OCI-LY7 (cell line): ENCODE data around the gene ASPHD2. TPM values are rescaled to one million over a fixed set of nuclear protein-coding genes. Genes with fewer than 3 reads are reported as not detected.

Source experiments
- BruUV-seq: library from RNA; stranded (reverse); fragments of 400-500 nt; replicated peaks from 2 replicates; lab custom pipeline; 2021; lab: Mats Ljungman, UMichigan
- CTCF ChIA-PET: fragments of 300-600 bp; sonication (Branson Sonifier 250); formaldehyde crosslinking; loops from one replicate; lab custom pipeline; 2022; ENCODE audit warnings: antibody characterized with exemption; ENCODE audit not compliant: unreplicated experiment; lab: Charles Lee
- POLR2A ChIA-PET: fragments of 300-600 bp; sonication (Branson Sonifier 250); formaldehyde crosslinking; loops from one replicate; lab custom pipeline; 2022; ENCODE audit warnings: antibody characterized with exemption; lab: Charles Lee
- DNase-seq: peaks from one replicate; pipeline ENCODE4 v3.0.0-alpha.2; 2015; ENCODE audit warnings: low spot score
- H2AFZ ChIP-seq: fragments of 200-600 bp; sonication (generic), shearing (Covaris generic); 2 replicates; pipeline ENCODE4 v1.6.1; 2014; ENCODE audit warnings: mild to moderate bottlenecking, antibody characterized with exemption, low read length, moderate library complexity
- H3K27ac ChIP-seq: fragments of 200-600 bp; sonication (generic); 2 replicates; pipeline ENCODE4 v1.5.1; 2014; ENCODE audit warnings: mixed run types, low read depth, mild to moderate bottlenecking, moderate library complexity, low read length, inconsistent platforms; ENCODE audit not compliant: poor library complexity, severe bottlenecking
- H3K36me3 ChIP-seq: fragments of 200-600 bp; sonication (generic); 2 replicates; pipeline ENCODE4 v1.6.1; 2014; ENCODE audit warnings: mild to moderate bottlenecking, antibody characterized with exemption, low read length, moderate library complexity, mixed read lengths; ENCODE audit not compliant: insufficient read depth
- H3K4me1 ChIP-seq: fragments of 200-600 bp; sonication (generic); 2 replicates; pipeline ENCODE4 v1.5.1; 2014; ENCODE audit warnings: mild to moderate bottlenecking, low read length; ENCODE audit not compliant: insufficient read depth, poor library complexity, severe bottlenecking
- H3K4me2 ChIP-seq: fragments of 200-600 bp; sonication (generic); 2 replicates; pipeline ENCODE4 v1.6.1; 2014; ENCODE audit warnings: mild to moderate bottlenecking, low read length
- H3K4me3 ChIP-seq: fragments of 200-600 bp; sonication (generic); 2 replicates; pipeline ENCODE4 v1.5.1; 2014; ENCODE audit warnings: mild to moderate bottlenecking, low read depth, low read length; ENCODE audit not compliant: poor library complexity, severe bottlenecking
- H3K79me2 ChIP-seq: fragments of 200-600 bp; sonication (generic); 2 replicates; pipeline ENCODE4 v1.6.1; 2016; ENCODE audit warnings: low read depth, mild to moderate bottlenecking, low read length, moderate library complexity, mixed read lengths; ENCODE audit not compliant: insufficient read depth
- H3K9me2 ChIP-seq: fragments of 200-600 bp; sonication (generic); 2 replicates; pipeline ENCODE4 v1.6.1; 2016; ENCODE audit warnings: mild to moderate bottlenecking, low read length, mixed read lengths; ENCODE audit not compliant: insufficient read depth
- H3K9me3 ChIP-seq: fragments of 200-600 bp; sonication (generic); 2 replicates; pipeline ENCODE4 v1.6.1; 2014; ENCODE audit warnings: mild to moderate bottlenecking, mixed run types, low read length, mixed read lengths
- H4K20me1 ChIP-seq: fragments of 200-600 bp; sonication (generic); 2 replicates; pipeline ENCODE4 v1.6.1; 2014; ENCODE audit warnings: mild to moderate bottlenecking, antibody characterized with exemption, low read length, moderate library complexity, mixed read lengths; ENCODE audit not compliant: insufficient read depth
- EZH2phosphoT487 ChIP-seq: fragments of 200-600 bp; sonication (generic); IDR thresholded peaks from 2 replicates; pipeline ENCODE4 v1.6.1; 2018; ENCODE audit warnings: low read depth, borderline replicate concordance, mild to moderate bottlenecking, mixed run types, antibody characterized with exemption, low read length, moderate library complexity, mixed read lengths
- intact Hi-C: fragments of 100-400 bp; cut with micrococcal nuclease; formaldehyde crosslinking; loops from one replicate; pipeline ENCODE4 v1.10.0; 2022; ENCODE audit not compliant: unreplicated experiment
- total RNA-seq, 2 experiments: library from RNA; depleted of rRNA in 1 of 2; stranded (reverse); fragments of >200 nt in 1 of 2; shearing (Covaris generic) in 1 of 2; gene quantifications; 2 replicates each; pipeline ENCODE4 v1.2.3, GENCODE V29; 2014 to 2022
- TF ChIP-seq, protein P1 (sequence below): fragments of 200-600 bp; sonication (generic); conservative IDR thresholded peaks from 2 replicates; pipeline ENCODE4 v1.5.1; 2014; ENCODE audit warnings: mild to moderate bottlenecking, antibody characterized with exemption, low read length, moderate library complexity, mixed read lengths

The ASPHD2 gene
- total RNA-seq, 2 experiments from 2014 or later = 5.5 to 6.5 TPM

DNA sequence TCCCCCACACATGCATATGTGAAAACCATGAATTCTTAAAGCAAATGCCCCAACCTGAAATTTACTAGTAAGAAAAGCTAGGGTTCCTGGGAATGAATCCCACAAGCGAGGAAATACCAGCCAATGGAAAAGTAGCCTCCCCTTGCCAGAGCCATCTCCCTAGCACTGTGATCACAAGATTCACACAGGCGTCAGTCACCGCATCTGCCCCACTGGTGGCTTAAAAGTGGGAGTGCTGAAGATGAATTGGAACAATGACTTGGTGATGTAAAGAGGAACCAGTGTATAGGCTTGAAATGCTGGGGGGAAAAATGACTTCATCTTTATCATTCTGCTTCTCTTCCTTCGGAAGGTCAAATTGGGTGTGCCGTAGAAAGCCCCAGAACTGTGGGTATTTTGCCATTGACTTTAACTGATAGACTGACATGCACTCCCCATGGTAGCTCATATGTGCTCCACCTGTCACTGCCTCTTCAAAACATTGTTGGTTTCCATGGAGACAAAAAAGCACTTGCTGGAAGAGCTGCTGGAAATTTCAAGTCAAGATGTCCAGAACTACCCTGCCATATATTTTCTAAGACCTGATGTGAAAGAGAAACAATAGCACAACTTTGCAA, 19.2 kb upstream of the ASPHD2 start:
- no peak overlapping the region for H2AFZ ChIP-seq
- POLR2A ChIA-PET = interaction anchor here (0.5 to 0.8 kb wide), 2 partner anchors 10 to 35 kb away, joined by 3 to 5 read pairs; no protein-coding TSS in a partner anchor
- intact Hi-C loops = no loop called here
- TF ChIP-seq, protein P1, sequence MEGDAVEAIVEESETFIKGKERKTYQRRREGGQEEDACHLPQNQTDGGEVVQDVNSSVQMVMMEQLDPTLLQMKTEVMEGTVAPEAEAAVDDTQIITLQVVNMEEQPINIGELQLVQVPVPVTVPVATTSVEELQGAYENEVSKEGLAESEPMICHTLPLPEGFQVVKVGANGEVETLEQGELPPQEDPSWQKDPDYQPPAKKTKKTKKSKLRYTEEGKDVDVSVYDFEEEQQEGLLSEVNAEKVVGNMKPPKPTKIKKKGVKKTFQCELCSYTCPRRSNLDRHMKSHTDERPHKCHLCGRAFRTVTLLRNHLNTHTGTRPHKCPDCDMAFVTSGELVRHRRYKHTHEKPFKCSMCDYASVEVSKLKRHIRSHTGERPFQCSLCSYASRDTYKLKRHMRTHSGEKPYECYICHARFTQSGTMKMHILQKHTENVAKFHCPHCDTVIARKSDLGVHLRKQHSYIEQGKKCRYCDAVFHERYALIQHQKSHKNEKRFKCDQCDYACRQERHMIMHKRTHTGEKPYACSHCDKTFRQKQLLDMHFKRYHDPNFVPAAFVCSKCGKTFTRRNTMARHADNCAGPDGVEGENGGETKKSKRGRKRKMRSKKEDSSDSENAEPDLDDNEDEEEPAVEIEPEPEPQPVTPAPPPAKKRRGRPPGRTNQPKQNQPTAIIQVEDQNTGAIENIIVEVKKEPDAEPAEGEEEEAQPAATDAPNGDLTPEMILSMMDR = no peak
- TF ChIP-seq EZH2phosphoT487 = no peak
- H3K27ac ChIP-seq = no peak overlapping the region
- no peaks in the 10 kb centered on the region for H3K36me3 ChIP-seq
- no peaks in the 10 kb centered on the region for H3K9me3 ChIP-seq
- no peaks in the 10 kb centered on the region for H3K9me2 ChIP-seq
- H4K20me1 ChIP-seq = no peaks in the 10 kb centered on the region
- no TSS peak for BruUV-seq
- no peak for DNase-seq
- H3K4me1 ChIP-seq = peaks cover 4% of the 10 kb centered on the region
- no peak overlapping the region for H3K4me2 ChIP-seq
- H3K79me2 ChIP-seq = no peaks in the 10 kb centered on the region
- CTCF ChIA-PET = interaction anchor here (0.5 kb wide), 1 partner anchor 15 kb away, joined by 3 read pairs; no protein-coding TSS in a partner anchor
- no peak overlapping the region for H3K4me3 ChIP-seq

DNA sequence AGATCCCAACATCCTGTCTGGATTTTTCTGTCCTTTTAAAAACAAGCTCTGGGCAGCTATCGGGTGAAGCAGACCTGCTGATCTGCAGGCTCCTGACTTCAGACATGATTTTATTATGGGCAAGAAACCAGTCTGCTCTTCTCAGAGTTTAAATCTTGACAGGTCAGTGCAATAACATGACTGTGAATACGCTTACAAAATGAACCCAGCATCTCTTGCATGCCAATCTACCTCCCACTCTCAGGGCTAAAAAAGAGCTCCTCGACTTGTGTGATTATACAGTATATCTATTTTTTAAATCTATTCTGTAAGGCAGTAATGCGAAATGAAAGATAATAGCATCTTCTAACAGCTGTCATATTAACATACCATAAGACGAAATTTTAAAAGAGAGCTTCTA, 18.7 kb upstream of the ASPHD2 start:
- Histone ChIP-seq H4K20me1 (no peaks in the 10 kb centered on the region), H3K4me2 (no peak overlapping the region), H3K4me1 (no peaks in the 10 kb centered on the region), H3K79me2 (no peaks in the 10 kb centered on the region), H3K9me3 (no peaks in the 10 kb centered on the region), H2AFZ (no peak overlapping the region), H3K36me3 (no peaks in the 10 kb centered on the region), H3K9me2 (no peaks in the 10 kb centered on the region), H3K27ac (no peak overlapping the region), H3K4me3 (no peak overlapping the region)
- POLR2A ChIA-PET = interaction anchor here (0.8 kb wide), 1 partner anchor 35 kb away, joined by 3 read pairs; no protein-coding TSS in a partner anchor
- BruUV-seq = no TSS peak
- TF ChIP-seq EZH2phosphoT487 = no peak
- TF ChIP-seq, protein P1 = no peak
- DNase-seq = no peak
- intact Hi-C loops = no loop called here
- CTCF ChIA-PET = interaction anchor here (0.5 kb wide), 1 partner anchor 16 kb away, joined by 3 read pairs; no protein-coding TSS in a partner anchor

DNA sequence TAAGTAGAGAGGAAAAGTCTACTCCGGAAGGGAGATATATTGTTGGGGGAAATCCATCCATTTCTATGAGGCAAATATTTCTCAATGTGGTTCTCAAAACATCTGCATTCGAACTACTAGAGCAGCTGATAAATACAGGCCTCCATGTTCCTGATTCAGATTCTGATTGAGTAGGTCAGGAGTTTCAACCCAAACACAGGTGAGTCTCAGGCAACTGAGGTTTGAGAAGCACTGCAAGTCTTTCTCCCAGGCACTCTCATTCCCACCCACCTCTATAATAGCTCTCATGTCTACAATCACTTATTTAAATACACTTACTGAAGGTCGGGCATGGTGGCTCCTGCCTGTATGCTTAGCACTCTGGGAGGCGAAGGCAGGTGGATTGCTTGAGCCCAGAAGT, 14.7 kb upstream of the ASPHD2 start:
- Histone ChIP-seq H3K9me2 (no peaks in the 10 kb centered on the region), H3K9me3 (no peaks in the 10 kb centered on the region), H3K36me3 (no peaks in the 10 kb centered on the region), H3K4me3 (no peak overlapping the region), H3K79me2 (no peaks in the 10 kb centered on the region), H2AFZ (no peak overlapping the region), H3K27ac (no peak overlapping the region), H4K20me1 (no peaks in the 10 kb centered on the region), H3K4me1 (no peaks in the 10 kb centered on the region), H3K4me2 (no peak overlapping the region)
- CTCF ChIA-PET = no interaction called here
- POLR2A ChIA-PET = interaction anchor here (0.6 kb wide), 1 partner anchor 15 kb away, joined by 3 read pairs; no protein-coding TSS in a partner anchor
- DNase-seq = no peak
- no TSS peak for BruUV-seq
- intact Hi-C loops = no loop called here
- no peak for TF ChIP-seq EZH2phosphoT487
- TF ChIP-seq, protein P1 = no peak
